Measurements from ENCODE around the gene KIAA1217. TPM values are rescaled to one million over a fixed set of nuclear protein-coding genes. Genes with fewer than 3 reads are reported as not detected.

KIAA1217 gene
- total and polyA plus RNA-seq, 12 donors, result 6.9 to 49.5 (median 38.4) TPM

- intact Hi-C loops (cut with DNase I), result no loop called here
Observed at GRCh38 chr10:24272374-24272773, 63.4 kb downstream of the KIAA1217 start.

GRCh38 chr10:24277277-24277676 lies 68.3 kb downstream of the KIAA1217 start:
- TF ChIP-seq, protein P1, sequence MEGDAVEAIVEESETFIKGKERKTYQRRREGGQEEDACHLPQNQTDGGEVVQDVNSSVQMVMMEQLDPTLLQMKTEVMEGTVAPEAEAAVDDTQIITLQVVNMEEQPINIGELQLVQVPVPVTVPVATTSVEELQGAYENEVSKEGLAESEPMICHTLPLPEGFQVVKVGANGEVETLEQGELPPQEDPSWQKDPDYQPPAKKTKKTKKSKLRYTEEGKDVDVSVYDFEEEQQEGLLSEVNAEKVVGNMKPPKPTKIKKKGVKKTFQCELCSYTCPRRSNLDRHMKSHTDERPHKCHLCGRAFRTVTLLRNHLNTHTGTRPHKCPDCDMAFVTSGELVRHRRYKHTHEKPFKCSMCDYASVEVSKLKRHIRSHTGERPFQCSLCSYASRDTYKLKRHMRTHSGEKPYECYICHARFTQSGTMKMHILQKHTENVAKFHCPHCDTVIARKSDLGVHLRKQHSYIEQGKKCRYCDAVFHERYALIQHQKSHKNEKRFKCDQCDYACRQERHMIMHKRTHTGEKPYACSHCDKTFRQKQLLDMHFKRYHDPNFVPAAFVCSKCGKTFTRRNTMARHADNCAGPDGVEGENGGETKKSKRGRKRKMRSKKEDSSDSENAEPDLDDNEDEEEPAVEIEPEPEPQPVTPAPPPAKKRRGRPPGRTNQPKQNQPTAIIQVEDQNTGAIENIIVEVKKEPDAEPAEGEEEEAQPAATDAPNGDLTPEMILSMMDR (IDR thresholded peaks at IDR 0.05), result no peak
- no peak overlapping the region for H3K4me3 ChIP-seq
- no peaks in the 10 kb centered on the region for H3K27me3 ChIP-seq
- peaks cover 0 to 7% (median 0%) of the 10 kb centered on the region in 9 donors for H3K36me3 ChIP-seq
- WGBS, 2 donors, result 88 to 94% methylated on average over 3 of the region's 3 CpGs
- H3K9me3 ChIP-seq, result peaks cover 0 to 14% (median 0%) of the 10 kb centered on the region in 11 donors
- peak overlapping the region in 9 of 10 donors; percentile 23 to 73 (median 54) for H3K27ac ChIP-seq
- ATAC-seq (no peak), DNase-seq (no peak)
- intact Hi-C loops (cut with DNase I), result no loop called here
- peaks cover 0 to 19% (median 14%) of the 10 kb centered on the region in 9 donors for H3K4me1 ChIP-seq

More at GRCh38 chr10:24272374-24272773, 63.4 kb downstream of the KIAA1217 start:
- Histone ChIP-seq H3K4me3 (no peak overlapping the region), H3K27me3 (no peaks in the 10 kb centered on the region), H3K36me3 (peaks cover 0 to 8% (median 0%) of the 10 kb centered on the region in 9 donors), H3K27ac (no peak overlapping the region), H3K4me1 (peaks cover 0 to 10% (median 3%) of the 10 kb centered on the region in 9 donors), H3K9me3 (no peaks in the 10 kb centered on the region)
- 91 to 93% methylated on average over 7 of the region's 7 CpGs for WGBS, 2 donors
- TF ChIP-seq, protein P1 (IDR thresholded peaks at IDR 0.05), result no peak
- DNase-seq (no peak), ATAC-seq (no peak)

DNA sequence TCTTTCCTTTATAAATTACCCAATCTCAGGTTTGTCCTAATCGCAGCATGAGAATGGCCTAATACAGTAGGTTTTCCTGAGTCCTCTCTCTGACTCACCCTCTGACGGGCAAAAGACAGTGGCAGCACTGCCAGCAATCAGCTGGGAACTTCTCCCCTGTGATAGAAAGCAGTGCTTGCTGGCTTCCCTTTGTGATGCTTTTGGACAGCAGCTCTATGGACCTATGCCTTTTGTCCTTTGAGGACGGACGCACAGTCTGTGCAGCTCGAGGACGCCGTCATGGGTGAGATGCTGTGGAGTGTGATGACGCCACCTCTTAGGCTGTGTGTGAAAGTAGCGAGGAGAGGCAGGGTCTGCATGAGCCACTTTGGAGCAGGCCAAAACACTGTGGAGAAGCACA lies 68.8 kb downstream of the KIAA1217 start:
- Histone ChIP-seq H3K4me3 (no peak overlapping the region), H3K27me3 (no peaks in the 10 kb centered on the region), H3K27ac (peak overlapping the region; percentile 4 to 73 (median 52)), H3K36me3 (peaks cover 0 to 7% (median 0%) of the 10 kb centered on the region in 9 donors), H3K9me3 (peaks cover 0 to 14% (median 0%) of the 10 kb centered on the region in 11 donors), H3K4me1 (peaks cover 0 to 19% (median 14%) of the 10 kb centered on the region in 9 donors)
- intact Hi-C loops (cut with DNase I), result no loop called here
- peak; percentile 21 to 28 for DNase-seq
- 66 to 80% methylated on average over 9 of the region's 9 CpGs for WGBS, 2 donors
- TF ChIP-seq, protein P1 (IDR thresholded peaks at IDR 0.05), result no peak
- ATAC-seq, result peak; percentile 38 to 97 (median 92)

GRCh38 chr10:24278176-24278889 lies 69.4 kb downstream of the KIAA1217 start:
- Histone ChIP-seq H3K4me1 (peaks cover 0 to 19% (median 12%) of the 10 kb centered on the region in 9 donors), H3K36me3 (peaks cover 0 to 7% (median 0%) of the 10 kb centered on the region in 9 donors), H3K4me3 (no peak overlapping the region), H3K27ac (peak overlapping the region; percentile 4 to 73 (median 52)), H3K9me3 (peaks cover 0 to 17% (median 0%) of the 10 kb centered on the region in 11 donors), H3K27me3 (no peaks in the 10 kb centered on the region)
- no peak for DNase-seq
- WGBS, 2 donors, result 69 to 76% methylated on average over 5 of the region's 5 CpGs
- peak in 6 of 8 donors; percentile 12 to 62 (median 38) for ATAC-seq
- intact Hi-C loops (cut with DNase I), result no loop called here
- TF ChIP-seq, protein P1 (IDR thresholded peaks at IDR 0.05), result no peak

All from heart right ventricle (tissue), 16 donors.